HL-60 (cell line): Measurements from ENCODE around the gene COL7A1.

Source experiments
- CTCF ChIP-seq: IDR thresholded peaks from one replicate; pipeline ENCODE4 v1.5.1; 2011; ENCODE audit warnings: low read length, control low read depth, inconsistent platforms; ENCODE audit not compliant: insufficient read depth
- GABPA ChIP-seq: IDR thresholded peaks from 2 replicates; pipeline ENCODE4 v1.6.1; 2012; ENCODE audit warnings: low read depth
- POLR2AphosphoS5 ChIP-seq: IDR thresholded peaks from 2 replicates; pipeline ENCODE4 v1.6.1; 2012; ENCODE audit warnings: low read depth
- SPI1 ChIP-seq: IDR thresholded peaks from 2 replicates; pipeline ENCODE4 v1.6.1; 2012; ENCODE audit warnings: low read depth, mild to moderate bottlenecking, borderline replicate concordance

- TF ChIP-seq CTCF = no peak
- no peak for TF ChIP-seq POLR2AphosphoS5
- TF ChIP-seq GABPA = no peak
- no peak for TF ChIP-seq SPI1
These were observed 596 bp downstream of the COL7A1 start for GRCh38 chr3:48594417-48595049.
